Measurements from ENCODE around the gene EML4. TPM values are rescaled to one million over a fixed set of nuclear protein-coding genes. Genes with fewer than 3 reads are reported as not detected.

Gene EML4
- total and polyA plus RNA-seq, 11 donors, result 2.3 to 32.8 (median 5.6) TPM

- no peaks in the 10 kb centered on the region for H3K9me3 ChIP-seq
- WGBS, 4 donors, result 96 to 98% (median 98%) methylated on average over 4 of the region's 4 CpGs
- no peak overlapping the region for H3K27ac ChIP-seq
- ATAC-seq (no peak), DNase-seq (no peak)
- intact Hi-C loops (cut with DNase I), result loop anchor here in 2 of 10 donors (10.0 kb wide), 1 partner anchor 100 kb away; no protein-coding TSS in a partner anchor
- H3K4me3 ChIP-seq, result no peak overlapping the region
- no peaks in the 10 kb centered on the region for H3K27me3 ChIP-seq
- TF ChIP-seq CTCF (IDR thresholded peaks at IDR 0.05) (no peak), POLR2A (IDR thresholded peaks at IDR 0.05) (no peak)
- no peaks in the 10 kb centered on the region for H3K36me3 ChIP-seq
- peaks cover 0 to 52% (median 9%) of the 10 kb centered on the region in 12 donors for H3K4me1 ChIP-seq
Measured at GRCh38 chr2:42194428-42194827, 25.3 kb downstream of the EML4 start.

GRCh38 chr2:42195559-42195958 lies 26.4 kb downstream of the EML4 start:
- no peak overlapping the region for H3K4me3 ChIP-seq
- no peaks in the 10 kb centered on the region for H3K9me3 ChIP-seq
- intact Hi-C loops (cut with DNase I), result loop anchor here in 4 of 10 donors (5.0 to 10.0 kb wide), 3 partner anchors 78 to 101 kb away; no protein-coding TSS in a partner anchor
- TF ChIP-seq POLR2A (IDR thresholded peaks at IDR 0.05), result no peak
- H3K27me3 ChIP-seq, result no peaks in the 10 kb centered on the region
- ATAC-seq (no peak), DNase-seq (no peak)
- H3K36me3 ChIP-seq, result no peaks in the 10 kb centered on the region
- H3K4me1 ChIP-seq, result peaks cover 0 to 63% (median 9%) of the 10 kb centered on the region in 12 donors
- H3K27ac ChIP-seq, result no peak overlapping the region

GRCh38 chr2:42196070-42196402 lies 26.9 kb downstream of the EML4 start:
- H3K4me1 ChIP-seq, result peaks cover 0 to 67% (median 9%) of the 10 kb centered on the region in 12 donors
- no peaks in the 10 kb centered on the region for H3K9me3 ChIP-seq
- intact Hi-C loops (cut with DNase I), result loop anchor here (1.0 to 10.0 kb wide), 7 partner anchors 79 to 103 kb away; no protein-coding TSS in a partner anchor
- TF ChIP-seq POLR2A (IDR thresholded peaks at IDR 0.05) (no peak), CTCF (IDR thresholded peaks at IDR 0.05) (no peak)
- H3K27me3 ChIP-seq, result no peaks in the 10 kb centered on the region
- DNase-seq, result no peak
- peak overlapping the region in 2 of 12 donors; percentile 26 to 40 for H3K27ac ChIP-seq
- 96 to 98% (median 97%) methylated on average over 2 of the region's 2 CpGs for WGBS, 4 donors
- ATAC-seq, result no peak
- no peaks in the 10 kb centered on the region for H3K36me3 ChIP-seq
- H3K4me3 ChIP-seq, result no peak overlapping the region

GRCh38 chr2:42196403-42197267 lies 27.5 kb downstream of the EML4 start:
- Histone ChIP-seq H3K27ac (peak overlapping the region in 2 of 12 donors; percentile 26 to 40), H3K27me3 (no peaks in the 10 kb centered on the region), H3K36me3 (no peaks in the 10 kb centered on the region), H3K4me3 (no peak overlapping the region), H3K4me1 (peaks cover 0 to 71% (median 9%) of the 10 kb centered on the region in 12 donors), H3K9me3 (no peaks in the 10 kb centered on the region)
- intact Hi-C loops (cut with DNase I), result loop anchor here (1.0 to 10.0 kb wide), 7 partner anchors 79 to 104 kb away; no protein-coding TSS in a partner anchor
- no peak for TF ChIP-seq POLR2A (IDR thresholded peaks at IDR 0.05)
- TF ChIP-seq CTCF (IDR thresholded peaks at IDR 0.05), result peak; percentile 27 to 76 (median 61)
- DNase-seq (peak in 4 of 5 donors; percentile 34 to 57 (median 39)), ATAC-seq (peak; percentile 32 to 93 (median 80))
- 78 to 83% (median 81%) methylated on average over 9 of the region's 9 CpGs for WGBS, 4 donors

Data from heart left ventricle (tissue), 16 donors.